H9 (cell line): ENCODE measurements around the gene ATP13A3. TPM values are rescaled to one million over a fixed set of nuclear protein-coding genes. Genes with fewer than 3 reads are reported as not detected.
A peak's percentile ranks its signal among the peaks of the same experiment; 100 is the strongest.

ENCODE experiments used
- DNase-seq: peaks from one replicate; pipeline ENCODE4 v3.0.0-alpha.2; 2017
- H2AFZ ChIP-seq: one replicate; pipeline ENCODE4 v1.6.1; 2013; ENCODE audit warnings: mild to moderate bottlenecking, low read length, control low read depth, moderate library complexity
- H2AK5ac ChIP-seq: 2 replicates; pipeline ENCODE4 v1.6.1; 2013; ENCODE audit warnings: low read length, control low read depth, mixed read lengths; ENCODE audit not compliant: insufficient read length
- H2BK120ac ChIP-seq: one replicate; pipeline ENCODE4 v1.6.1; 2013; ENCODE audit warnings: low read depth, mild to moderate bottlenecking, low read length, control low read depth, inconsistent platforms; ENCODE audit not compliant: poor library complexity, severe bottlenecking
- H2BK12ac ChIP-seq: 2 replicates; pipeline ENCODE4 v1.6.1; 2013; ENCODE audit warnings: low read length, control low read depth, mixed read lengths, low read depth; ENCODE audit not compliant: insufficient read length
- H2BK15ac ChIP-seq: 2 replicates; pipeline ENCODE4 v1.6.1; 2013; ENCODE audit warnings: low read depth, low read length, control low read depth
- H2BK20ac ChIP-seq: one replicate; pipeline ENCODE4 v1.6.1; 2013; ENCODE audit warnings: low read depth, mild to moderate bottlenecking, low read length, control low read depth, inconsistent platforms; ENCODE audit not compliant: poor library complexity, severe bottlenecking
- H2BK5ac ChIP-seq: 2 replicates; pipeline ENCODE4 v1.6.1; 2013; ENCODE audit warnings: low read length, control low read depth, mixed read lengths; ENCODE audit not compliant: insufficient read length
- H3K14ac ChIP-seq: 2 replicates; pipeline ENCODE4 v1.6.1; 2013; ENCODE audit warnings: low read length, control low read depth; ENCODE audit not compliant: insufficient read depth
- H3K18ac ChIP-seq: 2 replicates; pipeline ENCODE4 v1.6.1; 2013; ENCODE audit warnings: low read depth, mild to moderate bottlenecking, mixed read lengths, low read length, control low read depth; ENCODE audit not compliant: insufficient read length
- H3K23ac ChIP-seq: 2 replicates; pipeline ENCODE4 v1.6.1; 2013; ENCODE audit warnings: low read length, control low read depth, mixed read lengths, low read depth; ENCODE audit not compliant: insufficient read length
- H3K23me2 ChIP-seq: 2 replicates; pipeline ENCODE4 v1.6.1; 2013; ENCODE audit warnings: low read depth, mild to moderate bottlenecking, mixed read lengths, low read length, control low read depth; ENCODE audit not compliant: insufficient read length, poor library complexity, severe bottlenecking
- H3K27ac ChIP-seq: 2 replicates; pipeline ENCODE4 v1.5.1; 2013; ENCODE audit warnings: low read length, control low read depth, mixed read lengths, low read depth; ENCODE audit not compliant: insufficient read length
- H3K27me3 ChIP-seq: 2 replicates; pipeline ENCODE4 v1.6.1; 2013; ENCODE audit warnings: low read length, control low read depth, inconsistent platforms; ENCODE audit not compliant: insufficient read depth
- H3K4ac ChIP-seq: 2 replicates; pipeline ENCODE4 v1.6.1; 2013; ENCODE audit warnings: low read depth, mild to moderate bottlenecking, control low read depth, inconsistent platforms, low read length, moderate library complexity
- H3K4me1 ChIP-seq: 2 replicates; pipeline ENCODE4 v1.6.1; 2013; ENCODE audit warnings: low read length, control low read depth, inconsistent platforms; ENCODE audit not compliant: insufficient read depth
- H3K4me2 ChIP-seq: 2 replicates; pipeline ENCODE4 v1.6.1; 2013; ENCODE audit warnings: low read length, control low read depth, mixed read lengths; ENCODE audit not compliant: insufficient read length, insufficient read depth
- H3K56ac ChIP-seq: 2 replicates; pipeline ENCODE4 v1.6.1; 2013; ENCODE audit warnings: low read depth, mild to moderate bottlenecking, mixed read lengths, low read length, control low read depth; ENCODE audit not compliant: insufficient read length
- H3K79me1 ChIP-seq: 2 replicates; pipeline ENCODE4 v1.6.1; 2013; ENCODE audit warnings: low read depth, mild to moderate bottlenecking, moderate library complexity, low read length, control low read depth, inconsistent platforms; ENCODE audit not compliant: insufficient read depth, poor library complexity, severe bottlenecking
- H3K79me2 ChIP-seq: 2 replicates; pipeline ENCODE4 v1.6.1; 2013; ENCODE audit warnings: low read length, control low read depth, inconsistent platforms; ENCODE audit not compliant: insufficient read depth
- H3K9ac ChIP-seq: 2 replicates; pipeline ENCODE4 v1.6.1; 2013; ENCODE audit warnings: low read length, control low read depth, mixed read lengths; ENCODE audit not compliant: insufficient read length; ENCODE audit errors: extremely low read depth
- H3K9me3 ChIP-seq: one replicate; pipeline ENCODE4 v1.6.1; 2013; ENCODE audit warnings: low read depth, low read length, inconsistent platforms; ENCODE audit not compliant: control insufficient read depth
- H3T11ph ChIP-seq: one replicate; pipeline ENCODE4 v1.6.1; 2013; ENCODE audit warnings: mild to moderate bottlenecking, low read length, control low read depth, inconsistent platforms
- H4K20me1 ChIP-seq: one replicate; pipeline ENCODE4 v1.6.1; 2013; ENCODE audit not compliant: control insufficient read depth, insufficient read length, insufficient read depth
- H4K5ac ChIP-seq: 2 replicates; pipeline ENCODE4 v1.6.1; 2013; ENCODE audit warnings: low read depth, mild to moderate bottlenecking, mixed read lengths, low read length, control low read depth; ENCODE audit not compliant: insufficient read length
- H4K8ac ChIP-seq: replicated peaks from 2 replicates; pipeline ENCODE4 v1.6.1; 2013; ENCODE audit warnings: low read length, control low read depth, mixed read lengths, low read depth; ENCODE audit not compliant: insufficient read length
- H4K91ac ChIP-seq: 2 replicates; pipeline ENCODE4 v1.6.1; 2013; ENCODE audit warnings: low read depth, mild to moderate bottlenecking, moderate library complexity, mixed read lengths, low read length, control low read depth; ENCODE audit not compliant: insufficient read length
- H3K27ac Mint-ChIP-seq, 3 experiments: 2 replicates in 2 of 3; 3 replicates in 1 of 3; pipeline ENCODE4 v1.8.0; 2020 to 2021; ENCODE audit warnings: mixed read lengths in 3 of 3, mild to moderate bottlenecking in 1 of 3, moderate library complexity in 1 of 3
- H3K27me3 Mint-ChIP-seq: 2 replicates; pipeline ENCODE4 v1.8.0; 2021; ENCODE audit warnings: low read depth, mild to moderate bottlenecking, moderate library complexity, mixed read lengths
- H3K36me3 Mint-ChIP-seq, 3 experiments: 2 replicates in 2 of 3; 3 replicates in 1 of 3; pipeline ENCODE4 v1.8.0; 2020 to 2021; ENCODE audit warnings: low read depth in 3 of 3, mixed read lengths in 3 of 3; ENCODE audit not compliant: insufficient read depth in 1 of 3
- H3K4me1 Mint-ChIP-seq, 2 experiments: 2 replicates each; pipeline ENCODE4 v1.8.0; 2020; ENCODE audit warnings: mixed read lengths in 2 of 2
- H3K4me3 Mint-ChIP-seq, 2 experiments: 2 replicates in 1 of 2; 3 replicates in 1 of 2; pipeline ENCODE4 v1.8.0; 2020 to 2021; ENCODE audit warnings: mild to moderate bottlenecking in 2 of 2, mixed read lengths in 2 of 2, moderate library complexity in 1 of 2
- H3K9me3 Mint-ChIP-seq, 2 experiments: 2 replicates in 1 of 2; 3 replicates in 1 of 2; pipeline ENCODE4 v1.8.0; 2020; ENCODE audit warnings: mild to moderate bottlenecking in 2 of 2, mixed read lengths in 2 of 2, moderate library complexity in 1 of 2
- WGBS: extraction: QIAGEN DNeasy Blood & Tissue Kit; methylation state at CpG from one replicate; pipeline ENCODE4 v1.1.7; 2013; ENCODE audit warnings: missing lambda C conversion rate, low lambda C conversion rate, mixed read lengths; ENCODE audit not compliant: insufficient read length; ENCODE audit errors: extremely low coverage; 5-methylcytosine and 5-hydroxymethylcytosine counted together
- total RNA-seq: library from RNA; stranded (reverse); gene quantifications from 2 replicates; pipeline ENCODE4 v1.2.1, GENCODE V29; 2021
- TF ChIP-seq, protein P1 (sequence below): fragments of 200-600 bp; sonication (generic); conservative IDR thresholded peaks from 3 replicates; pipeline ENCODE4 v1.8.0; 2021; ENCODE audit warnings: antibody characterized with exemption, mild to moderate bottlenecking

Gene ATP13A3
- total RNA-seq, 1 experiment from 2014 or later = 78.5 TPM

- Histone ChIP-seq H2AFZ (no peak overlapping the region), H3K4me1 (peaks cover 4% of the 10 kb centered on the region; the same call in 1 of the 2 replicates), H2AK5ac (no peak overlapping the region), H2BK5ac (no peak overlapping the region), H2BK20ac (no peak overlapping the region), H3K18ac (no peak overlapping the region), H3T11ph (no peak overlapping the region), H2BK12ac (no peak overlapping the region), H3K79me1 (no peaks in the 10 kb centered on the region), H3K4me2 (no peak overlapping the region), H3K4ac (no peak overlapping the region), H3K23ac (no peak overlapping the region), H3K79me2 (peaks cover 11% of the 10 kb centered on the region; the same call in 1 of the 2 replicates), H3K27ac (no peak overlapping the region), H3K27me3 (no peaks in the 10 kb centered on the region), H3K9me3 (no peaks in the 10 kb centered on the region), H2BK120ac (no peak overlapping the region), H3K9ac (no peak overlapping the region), H4K5ac (no peak overlapping the region), H4K20me1 (no peaks in the 10 kb centered on the region), H4K91ac (no peak overlapping the region), H3K56ac (no peak overlapping the region), H3K14ac (no peak overlapping the region), H4K8ac (no peak overlapping the region), H3K23me2 (no peaks in the 10 kb centered on the region), H2BK15ac (no peak overlapping the region)
- no peak for DNase-seq
- Mint-ChIP-seq H3K9me3 (no peaks in the 10 kb centered on the region), H3K4me1 (peaks cover 12 to 23% of the 10 kb centered on the region in 2 experiments), H3K36me3 (no peaks in the 10 kb centered on the region; a peak in 1 of 7 replicates), H3K4me3 (no peak overlapping the region), H3K27me3 (no peaks in the 10 kb centered on the region), H3K27ac (peak overlapping the region in 1 of 3 experiments; percentile 11; a peak in 1 of 7 replicates)
- no CpG with 5 or more reads among the region's 4 CpGs for WGBS
- TF ChIP-seq, protein P1, sequence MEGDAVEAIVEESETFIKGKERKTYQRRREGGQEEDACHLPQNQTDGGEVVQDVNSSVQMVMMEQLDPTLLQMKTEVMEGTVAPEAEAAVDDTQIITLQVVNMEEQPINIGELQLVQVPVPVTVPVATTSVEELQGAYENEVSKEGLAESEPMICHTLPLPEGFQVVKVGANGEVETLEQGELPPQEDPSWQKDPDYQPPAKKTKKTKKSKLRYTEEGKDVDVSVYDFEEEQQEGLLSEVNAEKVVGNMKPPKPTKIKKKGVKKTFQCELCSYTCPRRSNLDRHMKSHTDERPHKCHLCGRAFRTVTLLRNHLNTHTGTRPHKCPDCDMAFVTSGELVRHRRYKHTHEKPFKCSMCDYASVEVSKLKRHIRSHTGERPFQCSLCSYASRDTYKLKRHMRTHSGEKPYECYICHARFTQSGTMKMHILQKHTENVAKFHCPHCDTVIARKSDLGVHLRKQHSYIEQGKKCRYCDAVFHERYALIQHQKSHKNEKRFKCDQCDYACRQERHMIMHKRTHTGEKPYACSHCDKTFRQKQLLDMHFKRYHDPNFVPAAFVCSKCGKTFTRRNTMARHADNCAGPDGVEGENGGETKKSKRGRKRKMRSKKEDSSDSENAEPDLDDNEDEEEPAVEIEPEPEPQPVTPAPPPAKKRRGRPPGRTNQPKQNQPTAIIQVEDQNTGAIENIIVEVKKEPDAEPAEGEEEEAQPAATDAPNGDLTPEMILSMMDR = no peak
Measured at GRCh38 chr3:194470615-194471014, 16.2 kb downstream of the ATP13A3 start.
